ENCODE results near the gene NLK. TPM values are rescaled to one million over a fixed set of nuclear protein-coding genes. Genes with fewer than 3 reads are reported as not detected.
"Not testable (repeated sequence)": the region's sequence is repeated elsewhere in the genome, so short reads cannot be mapped to it uniquely, and the experiment has no call there.

The NLK gene
- total RNA-seq, 1 donor from 2014 or later = 30.6 TPM

DNA sequence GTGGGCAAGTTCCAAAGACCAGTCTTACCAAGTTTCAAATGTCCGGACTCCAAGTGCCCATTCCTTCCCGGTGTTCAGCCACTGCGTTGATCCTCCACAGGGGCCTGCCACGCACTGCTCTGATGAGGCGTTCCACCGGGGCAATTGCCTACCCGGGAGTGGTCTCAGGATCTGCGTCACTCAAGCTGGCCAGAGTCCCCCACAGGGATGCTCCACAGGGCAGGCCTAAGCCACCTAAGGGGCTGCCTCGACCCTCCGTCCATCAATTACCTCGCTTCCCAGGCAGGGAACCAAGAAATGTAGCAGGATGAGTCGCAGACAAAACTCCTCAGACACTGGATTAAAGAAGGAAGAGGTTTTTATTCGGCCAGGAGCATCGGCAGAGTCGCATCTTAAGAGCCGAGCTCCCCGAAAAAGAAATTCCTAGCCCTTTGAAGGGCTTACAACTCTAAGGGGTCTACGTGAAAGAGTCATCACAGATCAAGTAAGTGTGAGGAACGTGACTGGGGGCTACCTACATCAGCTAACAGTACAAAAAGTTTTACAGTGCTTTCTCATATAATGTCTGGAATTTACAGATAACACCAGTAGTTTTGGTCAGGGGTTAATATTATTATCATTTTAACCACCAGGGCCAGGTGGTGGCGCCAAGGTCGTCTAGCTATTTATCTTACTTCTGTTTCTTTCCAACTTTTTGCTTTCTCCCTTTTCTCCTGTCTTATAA, 196.2 kb downstream of the NLK start:
- not testable (repeated sequence) for H3K9me3 Mint-ChIP-seq (ENCODE audit: unreplicated experiment); H3K36me3 Mint-ChIP-seq (ENCODE audit: low read depth, unreplicated experiment); H3K27ac ChIP-seq (ENCODE audit: low read depth, low read length); H2AFZ ChIP-seq (ENCODE audit: low read depth, low read length); H3K4me3 Mint-ChIP-seq (ENCODE audit: unreplicated experiment); DNase-seq (ENCODE audit: low read depth); H3K4me3 ChIP-seq (ENCODE audit: insufficient read depth, low read depth, low read length); H3K4me1 Mint-ChIP-seq (ENCODE audit: low read depth, unreplicated experiment); H3K9me3 ChIP-seq (ENCODE audit: insufficient read depth, low read depth, low read length); H3K79me2 ChIP-seq (ENCODE audit: insufficient read depth, low read length); H3K27ac Mint-ChIP-seq (ENCODE audit: unreplicated experiment); H3K36me3 ChIP-seq (ENCODE audit: insufficient read depth, low read length); H3K9ac ChIP-seq (ENCODE audit: low read length); FAIRE-seq; H4K20me1 ChIP-seq (ENCODE audit: insufficient read depth, low read length); H3K4me2 ChIP-seq (ENCODE audit: low read length); H3K4me1 ChIP-seq (ENCODE audit: insufficient read depth, low read length)
- H3K27me3 Mint-ChIP-seq (ENCODE audit: low read depth, unreplicated experiment) = peaks cover 32% of the 10 kb centered on the region
- peaks cover 15% of the 10 kb centered on the region for H3K27me3 ChIP-seq (ENCODE audit: insufficient read depth, low read length)

DNA sequence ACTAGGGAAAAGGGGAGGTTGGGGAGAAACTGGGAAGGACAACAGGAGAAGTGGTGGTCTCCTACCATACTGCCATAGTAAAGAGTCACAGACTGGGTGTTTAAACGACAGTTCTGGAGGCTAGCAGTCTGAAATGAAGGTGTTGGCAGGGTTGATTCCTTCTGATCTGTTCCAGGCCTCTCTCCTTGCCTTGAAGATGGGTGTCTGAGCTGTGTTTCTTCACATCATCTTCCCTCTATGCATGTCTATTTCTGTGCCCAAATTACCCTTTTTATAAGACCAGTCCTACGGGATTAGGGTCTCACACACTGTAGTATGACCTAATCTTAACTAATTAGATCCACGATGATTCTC, 196.8 kb downstream of the NLK start:
- Histone ChIP-seq H3K4me1 (ENCODE audit: insufficient read depth, low read length) (no peaks in the 10 kb centered on the region), H3K4me2 (ENCODE audit: low read length) (no peak overlapping the region), H3K27me3 (ENCODE audit: insufficient read depth, low read length) (peaks cover 13% of the 10 kb centered on the region), H3K27ac (ENCODE audit: low read depth, low read length) (no peak overlapping the region), H3K4me3 (ENCODE audit: insufficient read depth, low read depth, low read length) (no peak overlapping the region), H4K20me1 (ENCODE audit: insufficient read depth, low read length) (no peaks in the 10 kb centered on the region), H3K79me2 (ENCODE audit: insufficient read depth, low read length) (no peaks in the 10 kb centered on the region), H3K9ac (ENCODE audit: low read length) (no peak overlapping the region), H3K9me3 (ENCODE audit: insufficient read depth, low read depth, low read length) (no peaks in the 10 kb centered on the region), H3K36me3 (ENCODE audit: insufficient read depth, low read length) (no peaks in the 10 kb centered on the region), H2AFZ (ENCODE audit: low read depth, low read length) (no peak overlapping the region)
- TF ChIP-seq EZH2 (IDR thresholded peaks at IDR 0.05; ENCODE audit: insufficient read depth, low read length) = no peak
- TF ChIP-seq, protein P1, sequence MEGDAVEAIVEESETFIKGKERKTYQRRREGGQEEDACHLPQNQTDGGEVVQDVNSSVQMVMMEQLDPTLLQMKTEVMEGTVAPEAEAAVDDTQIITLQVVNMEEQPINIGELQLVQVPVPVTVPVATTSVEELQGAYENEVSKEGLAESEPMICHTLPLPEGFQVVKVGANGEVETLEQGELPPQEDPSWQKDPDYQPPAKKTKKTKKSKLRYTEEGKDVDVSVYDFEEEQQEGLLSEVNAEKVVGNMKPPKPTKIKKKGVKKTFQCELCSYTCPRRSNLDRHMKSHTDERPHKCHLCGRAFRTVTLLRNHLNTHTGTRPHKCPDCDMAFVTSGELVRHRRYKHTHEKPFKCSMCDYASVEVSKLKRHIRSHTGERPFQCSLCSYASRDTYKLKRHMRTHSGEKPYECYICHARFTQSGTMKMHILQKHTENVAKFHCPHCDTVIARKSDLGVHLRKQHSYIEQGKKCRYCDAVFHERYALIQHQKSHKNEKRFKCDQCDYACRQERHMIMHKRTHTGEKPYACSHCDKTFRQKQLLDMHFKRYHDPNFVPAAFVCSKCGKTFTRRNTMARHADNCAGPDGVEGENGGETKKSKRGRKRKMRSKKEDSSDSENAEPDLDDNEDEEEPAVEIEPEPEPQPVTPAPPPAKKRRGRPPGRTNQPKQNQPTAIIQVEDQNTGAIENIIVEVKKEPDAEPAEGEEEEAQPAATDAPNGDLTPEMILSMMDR (IDR thresholded peaks at IDR 0.05; ENCODE audit: insufficient read depth, low read depth, low read length) = no peak
- Mint-ChIP-seq H3K4me1 (ENCODE audit: low read depth, unreplicated experiment) (no peaks in the 10 kb centered on the region), H3K36me3 (ENCODE audit: low read depth, unreplicated experiment) (no peaks in the 10 kb centered on the region), H3K27me3 (ENCODE audit: low read depth, unreplicated experiment) (peaks cover 37% of the 10 kb centered on the region), H3K27ac (ENCODE audit: unreplicated experiment) (no peak overlapping the region), H3K9me3 (ENCODE audit: unreplicated experiment) (no peaks in the 10 kb centered on the region), H3K4me3 (ENCODE audit: unreplicated experiment) (no peak overlapping the region)
- FAIRE-seq (no peak), DNase-seq (ENCODE audit: low read depth) (no peak)

DNA sequence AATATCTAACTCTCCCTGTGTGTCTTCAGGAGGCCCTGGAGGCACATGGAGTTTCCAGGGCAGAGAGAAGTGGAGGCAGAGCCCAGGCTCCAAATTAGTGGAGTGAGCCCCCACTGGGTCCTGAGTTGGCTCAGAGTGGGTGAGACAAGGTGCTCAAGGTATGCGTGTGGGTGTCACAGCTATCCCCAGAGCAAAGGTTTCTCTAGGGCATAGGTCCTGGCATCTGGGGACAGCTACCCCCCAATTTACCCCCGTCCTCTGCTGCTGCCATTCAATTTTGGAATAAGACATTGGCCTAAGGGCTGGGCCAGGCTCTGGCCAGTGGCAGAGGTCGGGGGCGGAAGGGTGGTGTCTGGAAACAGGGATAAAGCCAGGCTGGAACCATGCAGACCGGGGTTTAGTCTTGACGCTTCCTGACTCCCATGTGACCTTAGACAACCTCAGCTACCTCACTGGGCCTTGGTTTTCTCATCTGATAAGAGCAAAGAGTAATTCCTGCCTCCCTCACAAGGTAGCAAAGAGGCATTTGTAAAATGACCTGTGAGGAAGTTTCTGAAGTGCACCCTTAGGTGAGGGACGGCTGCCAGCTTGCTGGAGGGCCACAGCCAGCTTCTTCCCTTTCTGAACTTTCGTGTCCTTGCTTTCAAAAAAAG, 198.3 kb downstream of the NLK start:
- Histone ChIP-seq H3K27ac (ENCODE audit: low read depth, low read length) (no peak overlapping the region), H3K9ac (ENCODE audit: low read length) (no peak overlapping the region), H3K79me2 (ENCODE audit: insufficient read depth, low read length) (no peaks in the 10 kb centered on the region), H3K9me3 (ENCODE audit: insufficient read depth, low read depth, low read length) (no peaks in the 10 kb centered on the region), H2AFZ (ENCODE audit: low read depth, low read length) (no peak overlapping the region), H3K4me1 (ENCODE audit: insufficient read depth, low read length) (no peaks in the 10 kb centered on the region), H3K4me2 (ENCODE audit: low read length) (no peak overlapping the region), H3K27me3 (ENCODE audit: insufficient read depth, low read length) (peaks cover 16% of the 10 kb centered on the region), H4K20me1 (ENCODE audit: insufficient read depth, low read length) (no peaks in the 10 kb centered on the region), H3K4me3 (ENCODE audit: insufficient read depth, low read depth, low read length) (no peak overlapping the region), H3K36me3 (ENCODE audit: insufficient read depth, low read length) (no peaks in the 10 kb centered on the region)
- Mint-ChIP-seq H3K4me3 (ENCODE audit: unreplicated experiment) (no peak overlapping the region), H3K27me3 (ENCODE audit: low read depth, unreplicated experiment) (peaks cover 39% of the 10 kb centered on the region), H3K27ac (ENCODE audit: unreplicated experiment) (no peak overlapping the region), H3K9me3 (ENCODE audit: unreplicated experiment) (no peaks in the 10 kb centered on the region), H3K4me1 (ENCODE audit: low read depth, unreplicated experiment) (no peaks in the 10 kb centered on the region), H3K36me3 (ENCODE audit: low read depth, unreplicated experiment) (no peaks in the 10 kb centered on the region)
- DNase-seq (ENCODE audit: low read depth) (no peak), FAIRE-seq (no peak)
- TF ChIP-seq, protein P1 (IDR thresholded peaks at IDR 0.05; ENCODE audit: insufficient read depth, low read depth, low read length) = no peak
- no peak for TF ChIP-seq EZH2 (IDR thresholded peaks at IDR 0.05; ENCODE audit: insufficient read depth, low read length)

Measured in astrocyte (in vitro differentiated cells and primary cell).